Gastroesophageal sphincter (tissue), 4 donors: ENCODE data around the gene ICA1L. TPM values are rescaled to one million over a fixed set of nuclear protein-coding genes. Genes with fewer than 3 reads are reported as not detected.

ENCODE experiments used
- ATAC-seq: fragments of 150-250 bp; one replicate; pipeline ENCODE4 v1.9.1; 2016; ENCODE audit warnings: mild to moderate bottlenecking, moderate library complexity
- H3K27ac ChIP-seq, 4 donors: fragments of 200-600 bp; sonication (generic) in 3 of 4; 1 replicate in 3 of 4; 2 replicates in 1 of 4; pipeline ENCODE4 v1.5.1; 2016 to 2019
- H3K27me3 ChIP-seq: fragments of 200-600 bp; sonication (generic); one replicate; pipeline ENCODE4 v1.5.1; 2019
- H3K36me3 ChIP-seq, 2 donors: fragments of 200-600 bp; sonication (generic); one replicate each; pipeline ENCODE4 v1.5.1; 2019; ENCODE audit warnings: control low read depth in 1 of 2
- H3K4me1 ChIP-seq, 3 donors: fragments of 200-600 bp; sonication (generic); 1 replicate in 2 of 3; 2 replicates in 1 of 3; pipeline ENCODE4 v1.5.1; 2016 to 2019; ENCODE audit warnings: control low read depth in 2 of 3
- H3K4me3 ChIP-seq, 2 donors: fragments of 200-600 bp; sonication (generic); one replicate each; pipeline ENCODE4 v1.5.1; 2019; ENCODE audit warnings: mild to moderate bottlenecking in 1 of 2, moderate library complexity in 1 of 2
- H3K9me3 ChIP-seq, 3 donors: fragments of 200-600 bp; sonication (generic); one replicate each; pipeline ENCODE4 v1.5.1; 2017 to 2019; ENCODE audit warnings: control low read depth in 2 of 3
- CTCF ChIP-seq, 4 experiments: fragments of 200-600 bp in 2 of 4; fragments of 450-650 bp in 2 of 4; sonication (generic) in 1 of 4; IDR thresholded peaks; one replicate each; pipeline ENCODE4 v1.5.1; 2017 to 2019; ENCODE audit warnings: antibody characterized with exemption in 4 of 4, mild to moderate bottlenecking in 2 of 4, moderate library complexity in 2 of 4
- EP300 ChIP-seq: sonication (generic); formaldehyde crosslinking; IDR thresholded peaks from one replicate; pipeline ENCODE4 v1.6.1; 2017; ENCODE audit warnings: antibody characterized with exemption, mild to moderate bottlenecking
- POLR2A ChIP-seq, 2 donors: fragments of 450-650 bp; IDR thresholded peaks; one replicate each; pipeline ENCODE4 v1.6.1; 2017; ENCODE audit warnings: antibody characterized with exemption in 2 of 2, mild to moderate bottlenecking in 2 of 2, moderate library complexity in 1 of 2
- POLR2AphosphoS5 ChIP-seq: sonication (generic); formaldehyde crosslinking; IDR thresholded peaks from one replicate; pipeline ENCODE4 v1.6.1; 2017; ENCODE audit warnings: antibody characterized with exemption
- WGBS, 2 donors: methylation state at CpG; one replicate each; pipeline ENCODE4 v1.1.5; 2018; ENCODE audit warnings: low coverage in 1 of 2; 5-methylcytosine and 5-hydroxymethylcytosine counted together
- total RNA-seq, 4 donors: library from RNA; depleted of rRNA; stranded (reverse); fragments of >200 nt; gene quantifications; one replicate each; pipeline ENCODE4 v1.1.0, GENCODE V29; 2016

Gene ICA1L
- total RNA-seq, 4 donors from 2014 or later, result 12.2 to 40.8 (median 28.6) TPM

- Histone ChIP-seq H3K9me3 (no peaks in the 10 kb centered on the region), H3K4me3 (no peak overlapping the region), H3K27ac (no peak overlapping the region), H3K4me1 (no peaks in the 10 kb centered on the region), H3K36me3 (peaks cover 0 to 7% of the 10 kb centered on the region in 2 donors), H3K27me3 (no peaks in the 10 kb centered on the region)
- no peak for TF ChIP-seq POLR2A (IDR thresholded peaks at IDR 0.05)
- TF ChIP-seq EP300, result no peak
- no peak for TF ChIP-seq POLR2AphosphoS5
- TF ChIP-seq CTCF (IDR thresholded peaks at IDR 0.05), result no peak
- 79 to 84% methylated on average over 9 of the region's 9 CpGs for WGBS, 2 donors
- no peak for ATAC-seq
Observed at GRCh38 chr2:202847693-202848524, 23.7 kb downstream of the ICA1L start.

- 63 to 75% methylated on average over 2 of the region's 2 CpGs for WGBS, 2 donors
- no peaks in the 10 kb centered on the region for H3K4me1 ChIP-seq
- H3K27ac ChIP-seq, result no peak overlapping the region
- H3K9me3 ChIP-seq, result peaks cover 0 to 7% (median 0%) of the 10 kb centered on the region in 3 donors
- ATAC-seq, result no peak
- no peaks in the 10 kb centered on the region for H3K27me3 ChIP-seq
- H3K4me3 ChIP-seq, result no peak overlapping the region
- peaks cover 0 to 7% of the 10 kb centered on the region in 2 donors for H3K36me3 ChIP-seq
- no peak for TF ChIP-seq POLR2A (IDR thresholded peaks at IDR 0.05)
- TF ChIP-seq POLR2AphosphoS5, result no peak
- no peak for TF ChIP-seq EP300
- TF ChIP-seq CTCF (IDR thresholded peaks at IDR 0.05), result no peak
Observed at GRCh38 chr2:202844656-202845055, 26.9 kb downstream of the ICA1L start.

- Histone ChIP-seq H3K4me1 (no peaks in the 10 kb centered on the region), H3K36me3 (peaks cover 0 to 7% of the 10 kb centered on the region in 2 donors), H3K27me3 (no peaks in the 10 kb centered on the region), H3K27ac (no peak overlapping the region), H3K9me3 (peaks cover 0 to 7% (median 0%) of the 10 kb centered on the region in 3 donors), H3K4me3 (no peak overlapping the region)
- TF ChIP-seq POLR2AphosphoS5 (no peak), EP300 (no peak), CTCF (IDR thresholded peaks at IDR 0.05) (no peak), POLR2A (IDR thresholded peaks at IDR 0.05) (no peak)
- ATAC-seq, result no peak
Observed at GRCh38 chr2:202842690-202843089, 28.9 kb downstream of the ICA1L start.

- Histone ChIP-seq H3K4me1 (no peaks in the 10 kb centered on the region), H3K27ac (no peak overlapping the region), H3K36me3 (peaks cover 0 to 7% of the 10 kb centered on the region in 2 donors), H3K9me3 (peaks cover 0 to 7% (median 0%) of the 10 kb centered on the region in 3 donors), H3K4me3 (no peak overlapping the region), H3K27me3 (no peaks in the 10 kb centered on the region)
- WGBS, 2 donors, result 80 to 83% methylated on average over 7 to 11 of the region's 11 CpGs
- no peak for ATAC-seq
- TF ChIP-seq CTCF (IDR thresholded peaks at IDR 0.05) (no peak), EP300 (no peak), POLR2AphosphoS5 (no peak), POLR2A (IDR thresholded peaks at IDR 0.05) (no peak)
Observed at GRCh38 chr2:202841090-202841867, 30.3 kb downstream of the ICA1L start.
